Measurements from ENCODE around the gene RNU6-8.

The RNU6-8 gene

DNA sequence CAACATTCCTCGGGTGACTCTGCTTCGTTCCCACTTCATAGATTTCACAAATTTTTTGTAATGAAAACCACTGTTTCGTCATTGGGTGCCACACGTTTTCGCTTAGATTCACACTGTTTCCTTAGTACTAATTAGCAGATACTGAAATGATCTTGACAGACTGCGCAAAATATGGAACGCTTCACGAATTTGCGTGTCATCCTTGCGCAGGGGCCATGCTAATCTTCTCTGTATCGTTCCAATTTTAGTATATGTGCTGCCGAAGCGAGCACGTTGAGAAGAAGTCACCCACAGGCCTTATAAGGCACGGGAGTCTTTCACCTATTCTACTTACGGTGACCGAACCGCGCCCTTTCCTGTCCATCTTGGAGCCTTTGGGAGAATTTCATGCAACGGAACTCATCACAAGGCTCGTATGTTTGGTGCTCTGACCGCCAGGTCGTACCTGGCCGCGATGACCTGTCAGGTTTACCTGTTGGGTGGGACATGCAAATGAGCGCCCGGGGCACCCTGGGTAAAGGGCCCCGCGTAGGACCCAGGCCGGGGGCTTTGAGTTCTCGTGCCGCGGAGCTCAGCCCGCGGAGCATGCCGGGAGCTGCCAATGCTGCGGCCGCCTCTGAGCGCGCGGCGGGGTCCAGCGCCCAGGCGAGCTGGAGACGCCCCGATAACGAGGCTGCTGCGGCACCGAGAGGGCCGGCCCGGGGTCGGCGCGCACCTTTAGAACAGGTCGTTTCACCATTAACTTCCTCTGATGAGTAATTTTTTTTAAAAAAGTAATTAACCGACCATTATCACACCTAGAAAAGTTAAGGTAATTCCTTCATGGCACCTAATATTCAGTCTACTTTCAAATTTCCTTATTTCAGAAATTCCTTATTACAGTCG, at the start of gene RNU6-8:
Gene RNU6-8 (minus strand): TSS at position 272 of the 885 bp plus-strand sequence.
- peak; percentile 83 for DNase-seq

DNA sequence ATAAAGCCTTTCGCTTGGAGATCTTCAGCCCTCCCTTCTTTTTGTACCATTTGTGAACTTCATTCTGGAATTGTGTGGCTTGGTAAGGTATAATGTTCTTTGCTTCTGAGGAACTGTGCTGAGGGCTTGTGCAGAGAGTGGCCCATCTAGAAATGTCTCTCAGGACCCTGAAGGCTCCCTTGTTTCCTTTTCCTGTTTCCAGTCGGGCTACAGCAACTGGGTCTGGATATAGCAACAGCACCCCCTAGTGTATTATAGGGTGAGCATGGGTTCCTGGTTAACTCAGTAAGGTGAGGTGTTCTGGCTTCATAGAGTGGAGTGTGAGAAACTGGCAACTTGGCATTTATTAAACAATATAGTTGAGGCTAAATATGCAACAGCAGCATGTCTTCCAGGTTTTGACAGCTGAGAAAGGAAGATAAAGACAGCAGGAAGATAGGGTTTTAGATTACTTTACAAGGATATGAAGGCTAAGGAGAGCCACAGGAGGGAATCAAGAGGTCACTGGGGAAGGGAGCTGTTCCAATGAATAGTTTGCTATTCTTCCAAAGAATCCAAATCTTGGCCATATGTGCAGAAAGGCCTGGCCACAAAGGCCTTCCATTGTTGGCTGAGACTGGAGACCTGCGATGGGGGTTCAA, 49.1 kb upstream of the RNU6-8 start:
- peak; percentile 26 for DNase-seq

DNA sequence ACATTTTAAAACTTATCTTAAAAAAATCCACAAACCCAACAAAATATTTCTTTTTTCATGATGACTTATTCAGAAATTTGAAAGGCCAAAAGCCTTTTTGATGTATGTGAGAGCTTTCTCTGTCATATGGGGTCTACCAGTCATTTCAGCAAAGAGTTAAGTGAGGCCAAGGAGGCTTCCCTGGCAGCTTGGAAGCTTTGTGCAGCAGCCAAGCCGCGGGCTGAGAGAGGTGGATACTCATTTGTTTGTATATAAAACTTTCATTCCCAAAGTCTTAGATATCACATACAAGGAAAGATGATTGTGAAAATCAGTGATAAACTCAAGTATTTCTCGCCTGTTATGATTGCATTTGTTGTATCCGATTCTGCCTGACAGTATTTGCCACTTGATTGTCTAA, 48.5 kb upstream of the RNU6-8 start:
- no peak for DNase-seq

DNA sequence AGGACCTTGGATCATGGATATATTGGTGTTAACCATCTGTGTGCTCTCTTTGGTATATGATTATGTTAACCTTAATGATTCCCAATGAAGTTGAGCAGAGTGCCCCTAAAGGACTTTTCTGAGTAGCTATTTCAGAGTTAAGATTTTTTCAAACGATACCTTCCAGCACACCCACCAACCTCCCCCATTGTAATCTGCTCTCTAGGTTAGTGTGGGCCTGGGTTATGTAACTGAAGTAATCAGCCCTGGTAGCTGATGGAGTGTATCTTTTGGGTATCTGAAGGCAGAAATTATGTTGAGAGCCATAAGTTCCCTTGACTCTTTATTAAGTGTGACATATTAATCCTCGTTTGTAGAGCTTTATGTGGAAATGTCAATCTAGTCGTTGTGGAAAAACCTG, 47.6 kb upstream of the RNU6-8 start:
- no peak for DNase-seq

DNA sequence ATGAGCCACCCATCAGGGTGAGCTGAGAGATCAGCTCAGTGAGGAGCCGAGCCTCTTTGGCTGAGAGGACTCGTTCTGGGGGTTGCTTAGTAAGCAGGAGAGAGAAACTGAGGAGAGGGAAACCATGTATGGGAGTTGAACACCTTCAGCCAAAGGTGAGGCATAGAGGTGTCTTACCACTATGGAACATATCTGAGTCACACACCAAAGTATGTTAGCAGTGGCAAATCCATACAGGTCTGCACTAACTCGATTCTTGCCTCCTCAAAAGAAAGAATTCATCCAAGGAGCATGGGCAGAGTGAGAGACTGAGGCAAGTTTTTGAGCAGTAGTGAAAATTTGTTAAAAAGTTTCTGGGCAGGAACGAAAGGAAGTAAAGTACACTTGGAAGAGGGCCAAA, 46.7 kb upstream of the RNU6-8 start:
- no peak for DNase-seq

DNA sequence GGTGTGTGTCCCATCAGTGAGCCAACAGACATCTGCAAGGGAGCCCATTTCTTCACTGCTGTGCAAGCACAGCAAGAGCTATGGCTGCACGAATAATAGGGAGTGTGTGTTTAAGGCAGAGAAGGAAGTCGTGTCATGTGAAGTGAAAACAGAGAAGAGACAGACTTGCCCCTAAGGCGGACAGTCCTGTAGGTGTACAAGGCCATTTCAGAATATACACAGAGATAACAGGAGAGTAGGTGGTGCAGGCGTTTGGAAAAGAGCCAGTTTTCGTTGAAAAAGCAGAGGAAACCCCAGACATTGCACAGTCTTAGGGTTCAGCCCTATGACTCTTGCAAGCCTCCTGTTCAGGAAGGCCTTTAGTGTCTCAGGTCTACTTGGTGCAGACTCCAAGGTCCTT, 46.3 kb upstream of the RNU6-8 start:
- DNase-seq = no peak

DNA sequence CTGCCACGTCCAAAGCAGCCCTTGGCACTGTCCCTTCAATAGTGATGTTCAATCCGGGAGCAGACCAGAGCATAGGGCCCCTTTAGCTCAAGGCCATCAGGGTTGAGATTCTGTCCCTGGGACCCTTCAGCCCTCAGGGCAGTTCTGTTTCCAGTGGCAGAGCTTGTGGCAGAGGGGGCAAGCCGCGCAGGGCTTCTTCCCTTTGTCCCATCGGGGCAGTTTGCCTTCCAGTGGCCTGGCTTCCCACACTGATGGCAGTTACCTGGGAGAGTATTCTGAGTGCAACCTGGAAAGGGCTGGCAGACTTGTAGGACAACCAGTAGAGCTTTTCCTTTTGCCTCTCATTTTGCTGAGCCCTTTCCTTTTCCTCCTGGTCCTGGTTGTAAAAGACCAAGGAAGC, 43.7 kb upstream of the RNU6-8 start:
- DNase-seq = no peak

DNA sequence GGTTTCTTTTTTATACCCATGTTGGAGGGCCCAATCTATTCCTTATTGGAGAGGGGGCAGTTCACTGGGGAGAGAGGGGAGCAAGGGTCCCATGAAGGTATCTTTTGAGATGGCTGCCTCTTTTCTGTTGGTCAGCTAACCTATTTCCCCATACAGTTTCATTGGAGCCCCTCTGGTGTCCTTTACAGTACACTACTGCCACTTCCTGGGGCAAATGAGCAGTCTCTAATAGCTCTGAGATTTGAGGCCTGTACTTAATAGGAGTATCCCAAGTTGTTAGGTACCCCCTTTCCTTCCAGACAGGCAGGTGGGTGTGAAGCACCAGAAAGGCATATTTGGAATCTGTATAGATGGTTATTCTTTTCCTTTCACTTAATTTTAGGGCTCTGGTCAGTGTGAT, 41.3 kb upstream of the RNU6-8 start:
- DNase-seq = no peak

DNA sequence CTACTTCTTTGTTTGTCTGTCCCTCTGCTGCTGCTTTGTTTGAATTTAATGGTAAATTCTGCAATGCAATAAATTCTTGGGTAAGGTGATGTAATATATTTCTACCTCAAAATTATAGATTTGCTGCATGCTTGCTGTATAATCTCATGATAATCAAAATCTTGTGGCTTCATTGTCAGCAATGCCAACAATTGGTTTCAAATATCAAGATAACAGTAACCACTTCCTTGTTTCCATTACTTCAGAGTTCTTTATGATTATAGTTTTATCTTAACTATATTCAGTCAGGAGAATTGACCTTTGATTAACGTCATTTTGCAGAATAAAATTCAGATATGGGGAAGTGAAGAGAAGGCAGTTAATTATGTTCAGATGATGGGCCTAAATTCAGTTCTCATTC, 30.2 kb upstream of the RNU6-8 start:
- DNase-seq = no peak

DNA sequence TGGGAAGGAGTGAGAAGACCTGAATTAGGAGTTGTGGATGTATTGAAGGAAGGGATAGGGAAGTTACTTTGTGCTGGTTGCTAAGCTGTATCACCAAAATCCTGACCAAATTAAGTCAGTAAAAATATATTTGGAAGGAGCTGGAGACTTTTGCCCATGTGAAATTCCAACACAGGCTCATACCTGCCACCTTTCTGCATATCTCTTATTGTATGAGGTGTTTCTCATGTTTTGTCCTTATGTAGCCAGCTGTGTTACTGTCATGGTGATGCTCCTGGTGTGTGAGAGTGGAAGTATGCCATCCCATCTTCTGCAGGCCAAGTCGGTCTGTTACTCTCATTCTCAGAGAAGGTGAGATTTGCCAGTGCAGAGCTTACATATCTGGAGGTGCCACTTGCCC, 29.4 kb upstream of the RNU6-8 start:
- no peak for DNase-seq

DNA sequence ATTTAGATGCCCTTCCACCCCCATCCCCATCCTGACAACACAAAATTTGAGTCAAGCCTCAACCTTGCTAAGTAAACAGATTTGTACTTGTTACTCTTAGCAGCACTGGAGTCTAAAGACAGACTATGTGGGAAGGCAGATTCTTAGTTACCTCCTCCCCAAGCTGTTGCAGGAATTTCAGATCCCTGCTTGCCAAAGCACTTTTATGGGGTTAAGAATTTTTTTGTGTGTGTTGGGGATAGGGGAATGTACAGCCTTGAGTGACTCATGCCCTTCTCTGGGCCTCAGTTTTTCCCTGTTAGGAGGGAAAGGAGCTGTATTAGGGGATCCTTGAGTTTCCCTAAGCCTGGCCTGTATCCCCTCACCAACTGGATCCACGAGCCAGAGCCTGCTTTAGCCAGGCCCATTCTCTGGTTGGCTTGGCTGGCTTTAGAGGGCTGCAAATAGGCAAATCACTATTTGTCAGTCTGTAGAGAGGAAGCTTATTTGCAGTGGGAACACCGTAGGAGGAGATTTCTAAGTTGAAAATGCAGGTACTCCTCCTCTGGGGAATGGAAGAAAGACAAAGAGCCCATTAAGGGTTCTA, 27.7 kb upstream of the RNU6-8 start:
- DNase-seq = no peak

DNA sequence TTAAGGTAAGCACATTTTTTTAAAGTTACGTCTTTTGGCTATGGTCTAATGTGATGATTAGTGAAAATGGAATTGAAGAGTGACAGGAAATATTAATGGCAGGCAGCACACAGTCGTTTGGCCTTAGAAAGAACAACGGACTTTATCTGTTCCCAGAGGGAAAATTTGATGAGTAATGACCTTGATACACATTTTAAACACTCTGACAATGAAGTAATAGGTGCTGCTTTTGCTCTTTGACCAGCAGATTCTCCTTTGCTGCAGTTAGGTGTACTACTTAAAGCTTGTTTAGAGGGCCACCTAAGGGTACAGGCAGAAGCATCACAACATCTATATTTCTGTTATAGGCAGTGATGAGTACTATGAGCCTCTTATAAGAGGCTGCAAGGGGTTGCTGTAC, 27.1 kb upstream of the RNU6-8 start:
- DNase-seq = no peak

DNA sequence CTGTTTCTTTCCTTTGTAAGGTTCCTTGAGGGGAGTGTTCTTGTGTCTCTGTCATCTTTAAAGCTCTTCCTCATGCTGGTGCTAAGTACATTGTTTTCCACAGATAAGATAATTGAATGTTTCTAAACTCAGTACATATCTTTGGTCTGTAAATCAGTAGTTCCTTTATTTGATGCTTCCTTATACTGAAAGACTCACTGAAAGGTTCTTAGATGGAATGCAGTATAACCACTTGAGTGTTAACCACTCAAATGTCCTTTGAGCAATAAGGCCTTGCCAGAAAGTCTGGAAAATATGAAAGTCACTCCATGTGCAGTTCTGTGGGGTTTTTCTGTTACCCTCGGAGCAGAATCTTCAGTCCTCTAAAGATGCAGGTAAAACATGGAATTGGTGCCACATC, 23.0 kb upstream of the RNU6-8 start:
- no peak for DNase-seq

DNA sequence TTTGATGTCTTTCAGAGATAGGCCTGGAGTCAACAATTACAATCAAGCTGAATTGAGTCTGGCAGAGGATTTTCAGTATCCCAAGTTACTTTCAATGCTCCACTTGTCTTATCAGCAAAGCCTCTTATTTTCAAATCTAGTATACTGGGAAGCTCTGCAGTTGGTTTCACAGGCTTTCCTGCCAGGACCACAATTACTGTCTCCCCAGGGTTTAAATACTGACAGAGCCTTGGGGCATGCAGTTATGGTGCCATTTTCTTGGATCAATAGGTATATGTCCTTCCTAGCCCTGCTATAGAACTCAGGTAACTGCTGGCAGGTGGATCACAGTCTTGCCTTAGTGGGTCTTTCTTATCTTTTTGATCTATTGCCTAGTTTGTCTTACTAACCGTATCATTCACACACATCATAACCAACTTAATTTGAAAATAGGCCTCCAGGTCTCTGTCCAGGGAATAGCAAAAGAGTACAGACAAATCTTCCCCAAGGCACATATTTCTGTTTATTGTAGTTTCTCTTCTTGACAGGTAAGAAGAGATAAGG, 22.4 kb upstream of the RNU6-8 start:
- no peak for DNase-seq

DNA sequence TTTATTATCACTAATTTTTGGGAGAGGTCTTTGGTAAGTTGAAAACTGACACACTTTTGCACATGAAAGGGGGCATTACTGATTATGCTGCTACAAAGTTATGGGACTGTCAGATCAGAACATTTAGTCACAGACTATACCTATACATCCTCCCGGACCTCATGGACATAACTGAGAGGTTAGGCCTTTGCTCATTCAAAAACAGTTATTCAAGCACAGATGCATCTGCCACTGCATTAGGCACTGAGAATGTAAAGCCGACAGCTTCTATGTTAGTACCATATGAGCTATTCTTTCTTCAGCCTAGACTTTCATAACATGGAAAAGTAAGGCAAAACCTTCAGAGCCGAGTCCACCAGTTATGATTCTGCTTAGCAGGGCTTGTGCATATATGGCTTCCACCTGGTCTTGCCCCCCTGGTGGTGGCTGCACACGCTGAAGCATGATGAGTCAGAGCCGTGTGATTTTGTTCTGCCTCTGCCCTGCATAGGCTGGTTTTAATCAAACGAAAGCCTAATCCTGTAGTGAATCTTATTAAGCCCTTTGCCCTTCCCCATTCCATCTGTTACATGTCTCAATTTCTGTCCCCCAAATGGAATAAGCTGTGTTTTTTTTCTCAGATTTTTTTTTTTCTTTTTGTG, 21.8 kb upstream of the RNU6-8 start:
- peak; percentile 22 for DNase-seq

DNA sequence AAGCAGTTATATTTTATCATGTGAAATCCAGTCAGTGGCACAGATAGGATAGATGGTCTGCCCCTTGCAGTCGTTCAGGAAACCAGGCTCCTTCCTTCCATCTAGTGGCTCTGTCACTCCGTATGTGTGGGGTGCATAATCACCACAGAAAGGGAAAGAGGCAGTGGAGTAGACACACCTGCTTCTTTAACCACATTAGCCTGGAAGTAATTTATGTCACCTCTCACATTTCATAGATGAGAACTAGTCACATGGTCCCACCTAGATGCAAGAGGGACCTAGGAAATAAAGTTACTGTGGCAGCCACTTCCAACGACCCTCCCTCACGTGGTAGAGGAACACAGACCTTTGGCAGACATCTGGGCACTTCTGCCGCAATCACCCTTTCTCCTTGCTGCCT, 14.2 kb upstream of the RNU6-8 start:
- no peak for DNase-seq

DNA sequence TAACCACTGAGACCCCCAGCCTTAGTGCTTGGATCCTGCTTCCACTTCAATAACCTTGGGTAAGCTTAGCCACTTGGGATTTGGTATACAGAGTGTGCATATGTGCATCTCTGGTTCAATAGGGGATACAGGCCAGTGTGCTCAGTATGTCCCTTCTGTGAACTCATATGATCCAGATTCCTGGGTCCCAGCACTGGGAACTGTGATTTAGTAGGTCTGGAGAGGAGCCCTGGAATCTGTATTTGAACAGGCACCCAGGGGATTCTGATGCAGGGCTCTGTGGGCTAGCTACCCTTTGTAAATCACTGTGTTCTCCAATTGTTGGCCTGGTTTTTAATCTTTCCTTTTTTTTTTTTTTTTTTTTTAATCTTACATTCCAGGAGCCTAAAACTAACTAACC, 9.8 kb upstream of the RNU6-8 start:
- DNase-seq = no peak

DNA sequence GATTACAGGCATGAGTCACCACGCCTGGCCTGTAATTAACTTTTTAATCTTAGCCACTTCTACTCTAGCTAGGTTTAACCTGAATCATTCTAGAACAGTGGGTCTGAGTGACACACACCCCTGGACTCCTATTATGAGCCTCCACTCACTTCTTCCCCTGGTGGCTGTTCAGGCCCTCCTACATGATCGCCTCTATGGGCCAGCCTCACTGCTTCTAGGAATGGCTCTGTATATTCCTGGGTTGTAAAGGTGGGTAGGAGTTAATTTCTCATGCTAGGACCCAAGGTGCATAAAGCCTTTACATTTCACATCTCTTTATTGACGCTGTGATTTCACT, 8.0 kb upstream of the RNU6-8 start:
- no peak for DNase-seq

DNA sequence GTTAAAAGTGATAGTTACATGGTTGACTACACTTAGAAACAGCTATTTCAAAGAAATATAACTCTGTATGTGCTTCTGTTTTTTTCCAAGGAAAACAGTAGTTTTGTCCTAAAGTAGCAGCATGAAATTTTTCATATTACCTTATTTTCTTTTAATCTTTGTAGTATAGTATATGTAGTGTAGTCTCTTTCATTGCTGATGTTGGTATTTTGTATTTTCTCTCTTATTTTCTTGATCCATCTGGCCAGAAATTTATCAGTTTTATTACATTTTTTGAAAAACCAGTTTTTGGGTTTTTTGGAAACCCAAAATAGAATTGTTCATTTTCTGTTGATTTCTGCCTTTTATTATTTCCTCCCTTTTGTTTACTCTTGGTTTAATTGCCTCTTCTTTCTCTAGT, 6.4 kb upstream of the RNU6-8 start:
- DNase-seq = no peak

DNA sequence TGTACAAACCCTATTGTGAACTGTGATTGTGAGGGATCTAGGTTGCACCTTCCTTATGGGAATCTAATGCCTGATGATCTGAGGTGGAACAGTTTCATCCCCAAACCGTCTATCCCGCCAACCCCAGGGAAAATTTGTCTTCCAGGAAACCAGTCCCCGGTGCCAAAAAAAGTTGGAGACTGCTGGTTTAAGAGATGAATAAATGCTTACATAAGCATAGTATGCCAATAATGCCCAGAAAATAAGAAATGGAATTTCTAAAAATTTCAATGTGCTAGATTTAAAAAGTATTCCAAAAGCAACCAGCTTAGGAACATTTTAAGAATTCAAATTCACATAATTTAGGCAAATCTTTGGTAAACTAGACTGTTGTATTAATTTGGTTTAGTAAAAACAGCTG, 5.4 kb upstream of the RNU6-8 start:
- DNase-seq = no peak

DNA sequence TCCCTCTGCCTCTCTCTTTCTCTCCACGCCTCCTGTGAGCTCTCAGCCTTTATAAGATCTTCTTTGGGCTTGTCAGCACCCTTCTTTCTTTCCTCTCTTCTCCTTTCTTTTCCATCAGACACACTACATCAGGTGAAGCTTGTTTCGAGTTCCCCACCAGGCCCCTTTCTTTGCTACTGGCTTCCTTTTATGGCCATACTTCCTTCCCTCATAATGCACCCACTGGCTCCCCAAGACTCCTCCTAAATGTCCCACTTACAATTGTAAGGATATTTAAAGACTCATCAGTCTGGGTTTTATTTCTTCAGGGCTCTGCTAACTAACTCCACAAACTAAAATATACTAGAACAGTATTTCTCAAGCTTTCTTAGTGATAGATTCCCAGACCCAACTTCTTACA, 3.5 kb upstream of the RNU6-8 start:
- no peak for DNase-seq

DNA sequence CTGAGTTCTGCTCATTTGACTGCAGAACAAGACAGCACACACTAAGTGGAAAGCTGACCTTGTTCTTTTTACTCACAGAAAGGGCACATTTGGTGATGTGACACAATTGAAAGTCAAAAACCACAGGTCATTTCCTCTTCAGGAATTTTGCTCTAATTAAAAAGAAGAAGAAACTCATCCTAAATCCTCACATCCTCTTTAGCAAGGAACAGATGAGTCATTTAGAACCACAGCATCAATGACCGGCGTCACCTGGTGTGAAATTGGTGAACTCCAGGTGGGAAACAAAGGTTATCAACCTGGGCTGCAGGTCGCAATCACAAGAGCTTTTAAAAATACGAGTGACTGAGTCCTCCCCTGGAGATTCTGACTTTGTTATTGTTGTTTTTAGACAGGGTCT, 2.9 kb upstream of the RNU6-8 start:
- no peak for DNase-seq

DNA sequence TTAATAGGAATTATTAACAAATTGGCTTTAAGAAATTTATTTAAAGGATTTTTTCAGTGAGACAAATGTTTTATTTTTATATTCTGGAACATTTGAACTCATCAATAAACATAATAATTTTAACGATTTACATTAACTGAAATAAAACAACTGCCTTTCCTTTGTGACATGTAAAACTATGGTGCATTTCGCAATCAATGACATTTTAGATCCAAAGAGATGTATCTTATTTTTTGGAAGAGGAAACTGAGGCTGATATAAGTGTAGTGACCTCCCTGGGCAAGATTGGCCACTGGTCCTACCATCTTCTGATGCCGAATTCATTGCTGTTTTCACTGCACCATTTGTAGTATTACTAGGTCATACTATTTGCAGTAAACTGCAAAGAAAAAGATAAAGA, 2.5 kb upstream of the RNU6-8 start:
- no peak for DNase-seq

DNA sequence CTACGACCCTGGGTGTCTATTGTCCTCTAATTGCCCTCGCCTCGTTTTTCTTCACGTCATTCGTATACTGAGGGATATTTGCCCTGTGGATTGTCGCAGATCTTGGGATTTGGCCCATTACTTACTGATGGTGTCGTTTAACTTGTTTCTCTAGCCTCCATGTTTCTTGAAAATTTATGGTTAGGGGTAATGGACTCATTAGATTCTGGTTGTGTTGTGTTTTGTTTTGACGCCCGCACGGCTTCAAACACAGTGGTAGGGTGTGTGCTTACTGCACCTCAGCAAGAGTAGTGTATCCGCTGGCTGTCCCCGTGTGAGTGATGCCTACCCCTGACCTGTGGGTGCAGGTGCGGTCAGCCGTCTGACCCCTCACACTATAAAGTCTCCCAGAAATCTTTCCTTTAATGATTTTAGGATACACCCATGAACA, 874 bp upstream of the RNU6-8 start:
- no peak for DNase-seq

Measured in activated CD8-positive, alpha-beta memory T cell treated with anti-CD3 and anti-CD28 coated beads, Interleukin-2, amount 50 U/mL, for 4 hours (primary cell).